Erythroblast (primary cell): ENCODE data around the gene GSTM3.

Source experiments
- GATA1 ChIP-seq: IDR thresholded peaks from 2 replicates; pipeline ENCODE4 v1.6.1; 2011; ENCODE audit warnings: low read depth, mild to moderate bottlenecking, control low read depth, low read length, moderate library complexity
- POLR2A ChIP-seq: IDR thresholded peaks from 2 replicates; pipeline ENCODE4 v1.6.1; 2011; ENCODE audit warnings: mild to moderate bottlenecking, low read length

DNA sequence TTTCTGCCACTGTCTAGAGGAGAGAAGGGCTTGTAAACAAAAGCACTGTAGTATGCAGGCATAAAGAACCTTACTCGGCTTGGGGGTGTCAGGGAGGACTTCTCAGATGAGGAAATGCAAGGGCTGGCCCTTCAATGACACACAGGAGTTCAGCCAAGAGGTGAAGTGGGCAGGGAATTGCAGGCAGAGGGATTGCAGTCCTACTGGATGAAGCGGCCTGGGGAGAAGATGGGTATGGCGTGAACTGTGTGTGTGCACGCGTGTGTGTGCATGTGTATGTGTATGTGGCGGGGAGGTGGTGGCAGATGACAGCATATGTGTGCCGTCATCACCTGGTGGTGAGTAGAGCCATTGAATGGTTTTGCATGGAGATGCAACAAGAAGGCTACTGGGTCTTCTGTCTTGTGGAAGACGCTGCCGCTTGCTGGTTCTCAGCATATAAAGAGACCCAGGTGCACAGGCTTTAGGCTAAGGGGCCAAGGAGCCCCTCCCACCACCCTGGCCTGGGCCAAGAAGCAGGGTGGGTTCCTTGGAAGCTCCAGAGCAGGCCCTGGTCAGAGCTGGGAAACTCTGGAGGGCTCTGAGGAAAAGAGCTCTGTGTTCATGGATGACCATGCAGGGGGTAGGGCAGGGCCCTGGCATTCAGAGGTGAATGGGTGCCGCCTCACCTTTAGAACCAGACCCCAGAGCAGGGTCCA, 26.9 kb upstream of the GSTM3 start:
- TF ChIP-seq POLR2A, result no peak
- no peak for TF ChIP-seq GATA1
